Measurements from ENCODE around the gene MIOX. TPM values are rescaled to one million over a fixed set of nuclear protein-coding genes. Genes with fewer than 3 reads are reported as not detected.

MIOX gene
- total and polyA plus RNA-seq, 2 experiments from 2014 or later, result not detected

DNA sequence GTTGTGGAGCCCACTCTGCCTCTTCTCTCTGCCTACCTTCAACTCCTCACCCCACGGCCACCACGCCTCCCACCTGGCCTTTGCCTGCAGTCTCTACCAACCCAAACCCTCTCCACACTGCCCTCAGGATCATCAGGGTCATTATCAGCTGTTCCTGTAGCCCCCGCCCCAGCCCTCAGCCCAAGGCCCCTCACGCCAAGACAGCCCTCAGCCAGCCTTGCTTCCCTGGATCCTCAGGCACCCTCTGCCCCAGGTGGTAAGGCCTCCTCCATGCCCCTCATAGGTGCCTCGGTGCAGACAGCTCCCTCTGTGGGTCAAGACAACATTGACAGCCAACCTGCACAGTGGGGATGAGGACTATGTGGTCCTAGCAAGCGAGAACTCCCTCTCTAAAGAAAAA is 13.6 kb upstream of the MIOX start:
- DNase-seq (ENCODE audit: low spot score) (peak; percentile 57), ATAC-seq (peak; percentile 24)
- peaks cover 61% of the 10 kb centered on the region for H3K79me2 ChIP-seq (replicated peaks; ENCODE audit: insufficient read depth)
- no peaks in the 10 kb centered on the region for H3K36me3 ChIP-seq (ENCODE audit: insufficient read depth)
- peaks cover 30% of the 10 kb centered on the region for H3K27me3 Mint-ChIP-seq (ENCODE audit: insufficient read depth, low read depth, poor library complexity)
- no peak overlapping the region for H3K27ac ChIP-seq (ENCODE audit: low read depth)
- H3K9me3 Mint-ChIP-seq, result no peaks in the 10 kb centered on the region
- no peaks in the 10 kb centered on the region for H3K36me3 Mint-ChIP-seq (ENCODE audit: low read depth)
- H3K4me1 Mint-ChIP-seq, result peaks cover 43% of the 10 kb centered on the region
- peaks cover 19% of the 10 kb centered on the region for H3K4me1 ChIP-seq (ENCODE audit: insufficient read depth)
- no peak overlapping the region for H3K27ac Mint-ChIP-seq
- peaks cover 40% of the 10 kb centered on the region for H4K20me1 ChIP-seq (replicated peaks; ENCODE audit: insufficient read depth)
- H2AFZ ChIP-seq, result no peak overlapping the region
- peak overlapping the region; percentile 80 for H3K4me3 Mint-ChIP-seq
- no peak for TF ChIP-seq NANOG (IDR thresholded peaks at IDR 0.05; ENCODE audit: borderline replicate concordance)
- TF ChIP-seq, protein P1, sequence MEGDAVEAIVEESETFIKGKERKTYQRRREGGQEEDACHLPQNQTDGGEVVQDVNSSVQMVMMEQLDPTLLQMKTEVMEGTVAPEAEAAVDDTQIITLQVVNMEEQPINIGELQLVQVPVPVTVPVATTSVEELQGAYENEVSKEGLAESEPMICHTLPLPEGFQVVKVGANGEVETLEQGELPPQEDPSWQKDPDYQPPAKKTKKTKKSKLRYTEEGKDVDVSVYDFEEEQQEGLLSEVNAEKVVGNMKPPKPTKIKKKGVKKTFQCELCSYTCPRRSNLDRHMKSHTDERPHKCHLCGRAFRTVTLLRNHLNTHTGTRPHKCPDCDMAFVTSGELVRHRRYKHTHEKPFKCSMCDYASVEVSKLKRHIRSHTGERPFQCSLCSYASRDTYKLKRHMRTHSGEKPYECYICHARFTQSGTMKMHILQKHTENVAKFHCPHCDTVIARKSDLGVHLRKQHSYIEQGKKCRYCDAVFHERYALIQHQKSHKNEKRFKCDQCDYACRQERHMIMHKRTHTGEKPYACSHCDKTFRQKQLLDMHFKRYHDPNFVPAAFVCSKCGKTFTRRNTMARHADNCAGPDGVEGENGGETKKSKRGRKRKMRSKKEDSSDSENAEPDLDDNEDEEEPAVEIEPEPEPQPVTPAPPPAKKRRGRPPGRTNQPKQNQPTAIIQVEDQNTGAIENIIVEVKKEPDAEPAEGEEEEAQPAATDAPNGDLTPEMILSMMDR (conservative IDR thresholded peaks at IDR 0.05; ENCODE audit: low read depth in 2 of 2), result peak; percentile 41 to 63
- H3K4me2 ChIP-seq, result peak overlapping the region; percentile 90
- H3K9me2 ChIP-seq (ENCODE audit: insufficient read depth), result no peaks in the 10 kb centered on the region
- no peaks in the 10 kb centered on the region for H3K27me3 ChIP-seq (ENCODE audit: insufficient read depth)
- H3F3A ChIP-seq (replicated peaks; ENCODE audit: low read depth), result no peaks in the 10 kb centered on the region
- no peak overlapping the region for H3K4me3 ChIP-seq

DNA sequence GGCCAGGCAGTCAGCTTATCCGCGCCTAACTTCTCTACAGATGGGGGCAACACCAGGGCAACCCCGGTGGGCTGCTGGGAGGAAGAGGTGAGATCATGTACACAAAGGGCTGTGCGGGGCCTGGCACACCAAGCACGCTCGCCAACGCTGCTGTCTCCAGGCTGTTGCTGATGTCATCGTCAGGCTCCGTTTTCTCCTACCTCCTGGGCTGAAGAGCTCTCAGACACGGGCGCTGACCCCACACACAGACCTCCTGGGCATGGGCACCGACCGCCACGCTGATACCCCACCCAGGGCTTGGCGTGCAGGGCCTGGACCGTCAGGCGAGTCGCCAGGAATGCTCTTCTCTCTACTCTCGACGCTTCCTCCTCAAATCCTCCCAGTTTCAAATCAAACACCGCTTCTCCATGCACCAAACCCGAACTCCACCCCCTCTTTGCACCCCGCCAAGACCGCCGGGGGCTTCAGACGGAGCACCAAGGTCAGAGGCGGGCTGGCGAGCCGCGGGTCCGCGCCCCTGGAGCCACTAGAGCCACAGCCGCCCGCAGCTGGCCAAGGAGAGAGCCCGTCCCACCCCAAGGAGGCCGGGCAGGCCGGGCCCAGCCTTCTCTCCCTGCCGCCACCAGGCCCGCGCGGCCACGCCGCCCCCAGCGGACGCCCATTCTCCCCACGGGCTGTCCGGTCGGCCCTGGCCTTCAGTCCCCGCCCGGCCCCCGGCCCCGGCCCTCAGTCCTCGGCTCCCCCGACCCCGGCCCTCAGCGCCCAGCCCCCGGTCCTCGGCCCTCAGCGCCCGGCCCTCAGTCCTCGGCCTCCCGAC is 12.6 kb upstream of the MIOX start:
- Histone ChIP-seq H3K27me3 (ENCODE audit: insufficient read depth) (peaks cover 2% of the 10 kb centered on the region; the same call in 1 of the 2 replicates), H3K36me3 (ENCODE audit: insufficient read depth) (no peaks in the 10 kb centered on the region), H3K79me2 (replicated peaks; ENCODE audit: insufficient read depth) (peaks cover 51% of the 10 kb centered on the region), H2AFZ (no peak overlapping the region), H4K20me1 (replicated peaks; ENCODE audit: insufficient read depth) (peaks cover 34% of the 10 kb centered on the region), H3K4me1 (ENCODE audit: insufficient read depth) (peaks cover 19% of the 10 kb centered on the region), H3K4me2 (peak overlapping the region; percentile 90), H3K9me2 (ENCODE audit: insufficient read depth) (no peaks in the 10 kb centered on the region), H3K4me3 (peak overlapping the region; percentile 72), H3K27ac (ENCODE audit: low read depth) (no peak overlapping the region), H3F3A (replicated peaks; ENCODE audit: low read depth) (no peaks in the 10 kb centered on the region)
- Mint-ChIP-seq H3K4me1 (peaks cover 36% of the 10 kb centered on the region), H3K36me3 (ENCODE audit: low read depth) (no peaks in the 10 kb centered on the region), H3K4me3 (peak overlapping the region; percentile 80), H3K27me3 (ENCODE audit: insufficient read depth, low read depth, poor library complexity) (peaks cover 33% of the 10 kb centered on the region), H3K27ac (no peak overlapping the region), H3K9me3 (no peaks in the 10 kb centered on the region; the same call in 2 of the 3 replicates)
- ATAC-seq (peak; percentile 13), DNase-seq (ENCODE audit: low spot score) (peak; percentile 54)
- no peak for TF ChIP-seq STAT1 (IDR thresholded peaks at IDR 0.05; ENCODE audit: unreplicated experiment)
- TF ChIP-seq EZH2phosphoT487 (IDR thresholded peaks at IDR 0.05; ENCODE audit: unreplicated experiment), result no peak
- no peak for TF ChIP-seq EZH2 (IDR thresholded peaks at IDR 0.05; ENCODE audit: low read depth, unreplicated experiment)
- TF ChIP-seq, protein P2, sequence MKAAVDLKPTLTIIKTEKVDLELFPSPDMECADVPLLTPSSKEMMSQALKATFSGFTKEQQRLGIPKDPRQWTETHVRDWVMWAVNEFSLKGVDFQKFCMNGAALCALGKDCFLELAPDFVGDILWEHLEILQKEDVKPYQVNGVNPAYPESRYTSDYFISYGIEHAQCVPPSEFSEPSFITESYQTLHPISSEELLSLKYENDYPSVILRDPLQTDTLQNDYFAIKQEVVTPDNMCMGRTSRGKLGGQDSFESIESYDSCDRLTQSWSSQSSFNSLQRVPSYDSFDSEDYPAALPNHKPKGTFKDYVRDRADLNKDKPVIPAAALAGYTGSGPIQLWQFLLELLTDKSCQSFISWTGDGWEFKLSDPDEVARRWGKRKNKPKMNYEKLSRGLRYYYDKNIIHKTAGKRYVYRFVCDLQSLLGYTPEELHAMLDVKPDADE (IDR thresholded peaks at IDR 0.05), result no peak
- TF ChIP-seq CREB1 (CRISPR knock-in tag; IDR thresholded peaks at IDR 0.05; ENCODE audit: low read depth), result no peak
- TF ChIP-seq, protein P1 (conservative IDR thresholded peaks at IDR 0.05; ENCODE audit: low read depth in 2 of 2), result no peak
- TF ChIP-seq, protein P3, sequence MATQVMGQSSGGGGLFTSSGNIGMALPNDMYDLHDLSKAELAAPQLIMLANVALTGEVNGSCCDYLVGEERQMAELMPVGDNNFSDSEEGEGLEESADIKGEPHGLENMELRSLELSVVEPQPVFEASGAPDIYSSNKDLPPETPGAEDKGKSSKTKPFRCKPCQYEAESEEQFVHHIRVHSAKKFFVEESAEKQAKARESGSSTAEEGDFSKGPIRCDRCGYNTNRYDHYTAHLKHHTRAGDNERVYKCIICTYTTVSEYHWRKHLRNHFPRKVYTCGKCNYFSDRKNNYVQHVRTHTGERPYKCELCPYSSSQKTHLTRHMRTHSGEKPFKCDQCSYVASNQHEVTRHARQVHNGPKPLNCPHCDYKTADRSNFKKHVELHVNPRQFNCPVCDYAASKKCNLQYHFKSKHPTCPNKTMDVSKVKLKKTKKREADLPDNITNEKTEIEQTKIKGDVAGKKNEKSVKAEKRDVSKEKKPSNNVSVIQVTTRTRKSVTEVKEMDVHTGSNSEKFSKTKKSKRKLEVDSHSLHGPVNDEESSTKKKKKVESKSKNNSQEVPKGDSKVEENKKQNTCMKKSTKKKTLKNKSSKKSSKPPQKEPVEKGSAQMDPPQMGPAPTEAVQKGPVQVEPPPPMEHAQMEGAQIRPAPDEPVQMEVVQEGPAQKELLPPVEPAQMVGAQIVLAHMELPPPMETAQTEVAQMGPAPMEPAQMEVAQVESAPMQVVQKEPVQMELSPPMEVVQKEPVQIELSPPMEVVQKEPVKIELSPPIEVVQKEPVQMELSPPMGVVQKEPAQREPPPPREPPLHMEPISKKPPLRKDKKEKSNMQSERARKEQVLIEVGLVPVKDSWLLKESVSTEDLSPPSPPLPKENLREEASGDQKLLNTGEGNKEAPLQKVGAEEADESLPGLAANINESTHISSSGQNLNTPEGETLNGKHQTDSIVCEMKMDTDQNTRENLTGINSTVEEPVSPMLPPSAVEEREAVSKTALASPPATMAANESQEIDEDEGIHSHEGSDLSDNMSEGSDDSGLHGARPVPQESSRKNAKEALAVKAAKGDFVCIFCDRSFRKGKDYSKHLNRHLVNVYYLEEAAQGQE (IDR thresholded peaks at IDR 0.05; ENCODE audit: unreplicated experiment), result no peak
- no peak for TF ChIP-seq NANOG (IDR thresholded peaks at IDR 0.05; ENCODE audit: borderline replicate concordance)
- no peak for TF ChIP-seq POLR2AphosphoS5 (IDR thresholded peaks at IDR 0.05; ENCODE audit: low read depth)
